Fibroblast of villous mesenchyme (primary cell): ENCODE results near the gene TMEM54. TPM values are rescaled to one million over a fixed set of nuclear protein-coding genes. Genes with fewer than 3 reads are reported as not detected.

Source experiments
- DNase-seq: peaks from one replicate; pipeline ENCODE4 v3.0.0-alpha.2; 2010; ENCODE audit warnings: low read depth
- H3K4me3 ChIP-seq: 2 replicates; pipeline ENCODE4 v1.5.1; 2011; ENCODE audit warnings: low read depth, mild to moderate bottlenecking, low read length
- CTCF ChIP-seq: IDR thresholded peaks from 2 replicates; pipeline ENCODE4 v1.5.1; 2012; ENCODE audit warnings: low read depth, mild to moderate bottlenecking, low read length; ENCODE audit not compliant: insufficient read depth
- total RNA-seq: library from RNA; depleted of rRNA; stranded (reverse); fragments of >200 nt; gene quantifications from 2 replicates; pipeline ENCODE4 v1.2.3, GENCODE V29; 2012

TMEM54 gene
- total RNA-seq, 1 donor: 9.9 TPM

GRCh38 chr1:32874860-32875752 lies 26.1 kb downstream of the TMEM54 start:
- DNase-seq: no peak
- no peak for TF ChIP-seq CTCF
- no peak overlapping the region for H3K4me3 ChIP-seq

- DNase-seq: no peak
- no peak overlapping the region for H3K4me3 ChIP-seq
- no peak for TF ChIP-seq CTCF
These were observed 27.7 kb downstream of the TMEM54 start for GRCh38 chr1:32873484-32873883.

GRCh38 chr1:32872192-32872460 lies 29.1 kb downstream of the TMEM54 start:
- no peak overlapping the region for H3K4me3 ChIP-seq
- no peak for TF ChIP-seq CTCF

GRCh38 chr1:32871364-32872191 lies 29.6 kb downstream of the TMEM54 start:
- TF ChIP-seq CTCF: no peak
- no peak for DNase-seq
- H3K4me3 ChIP-seq: peak overlapping the region; percentile 48

More at GRCh38 chr1:32872192-32872460, 29.1 kb downstream of the TMEM54 start:
- no peak for DNase-seq

- DNase-seq: peak; percentile 10
- H3K4me3 ChIP-seq: peak within 1 kb of the TSS; percentile 48
- no peak for TF ChIP-seq CTCF
These were observed 30.4 kb downstream of the TMEM54 start, which contains the start of gene FNDC5 for GRCh38 chr1:32870615-32871363. FNDC5 (minus strand) TSS chr1:32870912.

GRCh38 chr1:32869923-32870614 lies 31.1 kb downstream of the TMEM54 start:
- peak overlapping the region; percentile 41 for H3K4me3 ChIP-seq
- no peak for DNase-seq
- no peak for TF ChIP-seq CTCF
